OCI-LY1 (cell line): Measurements from ENCODE around the gene SYCE3.

ENCODE experiments used
- H2AFZ ChIP-seq: fragments of 200-600 bp; sonication (generic), shearing (Covaris generic); 2 replicates; pipeline ENCODE4 v1.6.0; 2014; ENCODE audit warnings: antibody characterized with exemption, mild to moderate bottlenecking, low read length
- H3F3A ChIP-seq: fragments of 200-600 bp; sonication (generic), shearing (Covaris generic); 2 replicates; pipeline ENCODE4 v1.6.0; 2014; ENCODE audit warnings: mild to moderate bottlenecking, antibody characterized with exemption, low read length, moderate library complexity; ENCODE audit not compliant: insufficient read depth
- H3K27ac ChIP-seq: fragments of 200-600 bp; sonication (generic); 2 replicates; pipeline ENCODE4 v1.5.1; 2014; ENCODE audit warnings: low read length, mixed run types, mild to moderate bottlenecking, low read depth; ENCODE audit not compliant: poor library complexity, severe bottlenecking
- H3K27me3 ChIP-seq: fragments of 200-600 bp; sonication (generic); 2 replicates; pipeline ENCODE4 v1.6.0; 2014; ENCODE audit warnings: antibody characterized with exemption, mild to moderate bottlenecking, low read length, moderate library complexity; ENCODE audit not compliant: insufficient read depth
- H3K36me3 ChIP-seq: fragments of 200-600 bp; sonication (generic); 2 replicates; pipeline ENCODE4 v1.6.1; 2014; ENCODE audit warnings: mild to moderate bottlenecking, antibody characterized with exemption, low read length, moderate library complexity, mixed read lengths; ENCODE audit not compliant: insufficient read depth
- H3K4me1 ChIP-seq: fragments of 200-600 bp; sonication (generic); 2 replicates; pipeline ENCODE4 v1.5.1; 2014; ENCODE audit warnings: mild to moderate bottlenecking, low read length, moderate library complexity; ENCODE audit not compliant: insufficient read depth, severe bottlenecking
- H3K4me2 ChIP-seq: fragments of 200-600 bp; sonication (generic), shearing (Covaris generic); 2 replicates; pipeline ENCODE4 v1.6.1; 2014; ENCODE audit warnings: low read length
- H3K4me3 ChIP-seq: fragments of 200-600 bp; sonication (generic); 2 replicates; pipeline ENCODE4 v1.5.1; 2014; ENCODE audit warnings: low read length, low read depth, mild to moderate bottlenecking, mixed read lengths; ENCODE audit not compliant: poor library complexity, severe bottlenecking
- H3K79me2 ChIP-seq: fragments of 200-600 bp; shearing (Covaris generic); 2 replicates; pipeline ENCODE4 v1.6.1; 2016; ENCODE audit warnings: mixed run types, low read length, mixed read lengths; ENCODE audit not compliant: insufficient read depth
- H3K9ac ChIP-seq: fragments of 200-600 bp; sonication (generic), shearing (Covaris generic); 2 replicates; pipeline ENCODE4 v1.6.1; 2014; ENCODE audit warnings: mild to moderate bottlenecking, low read length, mixed read lengths
- H3K9me2 ChIP-seq: fragments of 200-600 bp; sonication (generic), shearing (Covaris generic); 2 replicates; pipeline ENCODE4 v1.6.1; 2014; ENCODE audit warnings: low read depth, mild to moderate bottlenecking, low read length, mixed read lengths
- H3K9me3 ChIP-seq: fragments of 200-600 bp; shearing (Covaris generic); 2 replicates; pipeline ENCODE4 v1.6.1; 2014; ENCODE audit warnings: low read length, mixed read lengths
- H4K20me1 ChIP-seq: fragments of 200-600 bp; sonication (generic), shearing (Covaris generic); 2 replicates; pipeline ENCODE4 v1.6.0; 2016; ENCODE audit warnings: mild to moderate bottlenecking, low read length; ENCODE audit not compliant: insufficient read depth
- EZH2 ChIP-seq: fragments of 200-600 bp; sonication (generic), shearing (Covaris generic); IDR thresholded peaks from 2 replicates; pipeline ENCODE4 v1.8.0; 2017; ENCODE audit warnings: borderline replicate concordance, mixed run types, mild to moderate bottlenecking, antibody characterized with exemption, low read length, moderate library complexity, mixed read lengths
- TF ChIP-seq, protein P1 (sequence below): fragments of 200-600 bp; sonication (generic), shearing (Covaris generic); IDR thresholded peaks from 2 replicates; pipeline ENCODE4 v1.5.1; 2017; ENCODE audit warnings: mild to moderate bottlenecking, antibody characterized with exemption, low read length, moderate library complexity, mixed read lengths

SYCE3 gene

DNA sequence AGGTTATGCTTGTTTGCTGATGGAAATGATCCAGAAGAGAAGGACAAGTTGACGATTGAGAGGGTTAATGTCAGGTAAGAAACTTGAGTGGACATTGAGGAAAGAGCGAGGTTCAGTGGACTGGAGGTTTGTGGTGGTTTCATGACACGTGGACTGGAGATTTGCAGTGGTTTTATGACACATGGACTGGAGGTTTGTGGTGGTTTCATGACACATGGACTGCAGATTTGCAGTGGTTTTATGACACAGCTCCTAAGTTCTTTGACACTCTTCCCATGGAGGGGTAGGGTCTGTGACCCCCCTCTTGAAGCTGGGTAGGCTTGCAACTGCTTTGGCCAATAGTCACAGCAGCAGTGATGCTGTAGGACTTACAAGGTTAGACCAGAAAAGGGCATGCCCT is 32.5 kb upstream of the SYCE3 start:
- Histone ChIP-seq H3K9me3 (no peaks in the 10 kb centered on the region), H3K27me3 (no peaks in the 10 kb centered on the region; the same call in 1 of the 2 replicates), H3K4me1 (no peaks in the 10 kb centered on the region), H3K4me3 (no peak overlapping the region), H3K4me2 (no peak overlapping the region), H4K20me1 (no peaks in the 10 kb centered on the region), H3K79me2 (no peaks in the 10 kb centered on the region), H3F3A (no peaks in the 10 kb centered on the region), H3K27ac (no peak overlapping the region), H3K36me3 (peaks cover 10% of the 10 kb centered on the region; the same call in 1 of the 2 replicates), H3K9ac (no peak overlapping the region), H2AFZ (no peak overlapping the region), H3K9me2 (no peaks in the 10 kb centered on the region)
- TF ChIP-seq, protein P1, sequence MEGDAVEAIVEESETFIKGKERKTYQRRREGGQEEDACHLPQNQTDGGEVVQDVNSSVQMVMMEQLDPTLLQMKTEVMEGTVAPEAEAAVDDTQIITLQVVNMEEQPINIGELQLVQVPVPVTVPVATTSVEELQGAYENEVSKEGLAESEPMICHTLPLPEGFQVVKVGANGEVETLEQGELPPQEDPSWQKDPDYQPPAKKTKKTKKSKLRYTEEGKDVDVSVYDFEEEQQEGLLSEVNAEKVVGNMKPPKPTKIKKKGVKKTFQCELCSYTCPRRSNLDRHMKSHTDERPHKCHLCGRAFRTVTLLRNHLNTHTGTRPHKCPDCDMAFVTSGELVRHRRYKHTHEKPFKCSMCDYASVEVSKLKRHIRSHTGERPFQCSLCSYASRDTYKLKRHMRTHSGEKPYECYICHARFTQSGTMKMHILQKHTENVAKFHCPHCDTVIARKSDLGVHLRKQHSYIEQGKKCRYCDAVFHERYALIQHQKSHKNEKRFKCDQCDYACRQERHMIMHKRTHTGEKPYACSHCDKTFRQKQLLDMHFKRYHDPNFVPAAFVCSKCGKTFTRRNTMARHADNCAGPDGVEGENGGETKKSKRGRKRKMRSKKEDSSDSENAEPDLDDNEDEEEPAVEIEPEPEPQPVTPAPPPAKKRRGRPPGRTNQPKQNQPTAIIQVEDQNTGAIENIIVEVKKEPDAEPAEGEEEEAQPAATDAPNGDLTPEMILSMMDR, result no peak
- no peak for TF ChIP-seq EZH2

DNA sequence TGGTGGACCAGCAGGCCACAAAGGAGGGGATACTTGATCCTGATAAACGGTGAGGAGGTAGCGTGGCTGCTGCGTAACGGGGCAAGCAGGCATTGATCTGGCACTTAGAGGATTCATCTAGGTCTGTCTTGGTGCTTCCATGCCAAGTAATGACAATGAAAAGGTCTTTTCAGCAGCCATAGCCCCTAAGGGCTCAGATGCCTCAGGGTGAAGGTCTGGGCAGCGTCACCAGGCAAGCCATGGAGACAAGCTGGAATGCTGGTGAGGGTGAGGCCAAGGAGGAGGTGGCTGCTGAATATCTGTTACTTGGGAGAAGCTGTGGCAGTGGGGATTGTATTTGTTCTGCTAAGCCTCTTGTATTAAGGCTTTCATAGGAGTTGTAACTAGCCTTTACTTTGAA is 24.7 kb upstream of the SYCE3 start:
- Histone ChIP-seq H3K9me2 (no peaks in the 10 kb centered on the region), H3F3A (no peaks in the 10 kb centered on the region), H3K27ac (no peak overlapping the region), H3K27me3 (no peaks in the 10 kb centered on the region), H3K36me3 (peaks cover 16% of the 10 kb centered on the region; the same call in 1 of the 2 replicates), H3K4me2 (no peak overlapping the region), H3K79me2 (no peaks in the 10 kb centered on the region), H3K4me3 (no peak overlapping the region), H3K9ac (no peak overlapping the region), H2AFZ (no peak overlapping the region), H4K20me1 (no peaks in the 10 kb centered on the region), H3K4me1 (peaks cover 7% of the 10 kb centered on the region), H3K9me3 (no peaks in the 10 kb centered on the region)
- TF ChIP-seq, protein P1, result no peak
- TF ChIP-seq EZH2, result no peak

- no peaks in the 10 kb centered on the region for H3K9me3 ChIP-seq
- H3K9me2 ChIP-seq, result no peaks in the 10 kb centered on the region
- H3K4me1 ChIP-seq, result peaks cover 13% of the 10 kb centered on the region
- H3K79me2 ChIP-seq, result 0 out of 2 replicates have a peak, but pooled peaks cover 5% of the 10 kb centered on the region
- peaks cover 15% of the 10 kb centered on the region for H3K36me3 ChIP-seq
- TF ChIP-seq, protein P1, result no peak
- no peak for TF ChIP-seq EZH2
- no peaks in the 10 kb centered on the region for H3K27me3 ChIP-seq
- H3K4me2 ChIP-seq, result no peak overlapping the region
- no peak overlapping the region for H3K27ac ChIP-seq
- no peaks in the 10 kb centered on the region for H3F3A ChIP-seq
- no peak overlapping the region for H3K9ac ChIP-seq
- no peak overlapping the region for H2AFZ ChIP-seq
- H3K4me3 ChIP-seq, result no peak overlapping the region
- H4K20me1 ChIP-seq, result no peaks in the 10 kb centered on the region
Measured at GRCh38 chr22:50586416-50586815, 23.7 kb upstream of the SYCE3 start.
